Epithelial cell of alveolus of lung (primary cell): ENCODE results near the gene SLC5A8. TPM values are rescaled to one million over a fixed set of nuclear protein-coding genes. Genes with fewer than 3 reads are reported as not detected.

Experiments used
- total RNA-seq: library from RNA; depleted of rRNA; stranded (reverse); fragments of >200 nt; gene quantifications from 2 replicates; pipeline ENCODE4 v1.2.1, GENCODE V29; 2015

The SLC5A8 gene, protein sequence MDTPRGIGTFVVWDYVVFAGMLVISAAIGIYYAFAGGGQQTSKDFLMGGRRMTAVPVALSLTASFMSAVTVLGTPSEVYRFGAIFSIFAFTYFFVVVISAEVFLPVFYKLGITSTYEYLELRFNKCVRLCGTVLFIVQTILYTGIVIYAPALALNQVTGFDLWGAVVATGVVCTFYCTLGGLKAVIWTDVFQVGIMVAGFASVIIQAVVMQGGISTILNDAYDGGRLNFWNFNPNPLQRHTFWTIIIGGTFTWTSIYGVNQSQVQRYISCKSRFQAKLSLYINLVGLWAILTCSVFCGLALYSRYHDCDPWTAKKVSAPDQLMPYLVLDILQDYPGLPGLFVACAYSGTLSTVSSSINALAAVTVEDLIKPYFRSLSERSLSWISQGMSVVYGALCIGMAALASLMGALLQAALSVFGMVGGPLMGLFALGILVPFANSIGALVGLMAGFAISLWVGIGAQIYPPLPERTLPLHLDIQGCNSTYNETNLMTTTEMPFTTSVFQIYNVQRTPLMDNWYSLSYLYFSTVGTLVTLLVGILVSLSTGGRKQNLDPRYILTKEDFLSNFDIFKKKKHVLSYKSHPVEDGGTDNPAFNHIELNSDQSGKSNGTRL
- total RNA-seq, result not detected in 2 replicates

DNA sequence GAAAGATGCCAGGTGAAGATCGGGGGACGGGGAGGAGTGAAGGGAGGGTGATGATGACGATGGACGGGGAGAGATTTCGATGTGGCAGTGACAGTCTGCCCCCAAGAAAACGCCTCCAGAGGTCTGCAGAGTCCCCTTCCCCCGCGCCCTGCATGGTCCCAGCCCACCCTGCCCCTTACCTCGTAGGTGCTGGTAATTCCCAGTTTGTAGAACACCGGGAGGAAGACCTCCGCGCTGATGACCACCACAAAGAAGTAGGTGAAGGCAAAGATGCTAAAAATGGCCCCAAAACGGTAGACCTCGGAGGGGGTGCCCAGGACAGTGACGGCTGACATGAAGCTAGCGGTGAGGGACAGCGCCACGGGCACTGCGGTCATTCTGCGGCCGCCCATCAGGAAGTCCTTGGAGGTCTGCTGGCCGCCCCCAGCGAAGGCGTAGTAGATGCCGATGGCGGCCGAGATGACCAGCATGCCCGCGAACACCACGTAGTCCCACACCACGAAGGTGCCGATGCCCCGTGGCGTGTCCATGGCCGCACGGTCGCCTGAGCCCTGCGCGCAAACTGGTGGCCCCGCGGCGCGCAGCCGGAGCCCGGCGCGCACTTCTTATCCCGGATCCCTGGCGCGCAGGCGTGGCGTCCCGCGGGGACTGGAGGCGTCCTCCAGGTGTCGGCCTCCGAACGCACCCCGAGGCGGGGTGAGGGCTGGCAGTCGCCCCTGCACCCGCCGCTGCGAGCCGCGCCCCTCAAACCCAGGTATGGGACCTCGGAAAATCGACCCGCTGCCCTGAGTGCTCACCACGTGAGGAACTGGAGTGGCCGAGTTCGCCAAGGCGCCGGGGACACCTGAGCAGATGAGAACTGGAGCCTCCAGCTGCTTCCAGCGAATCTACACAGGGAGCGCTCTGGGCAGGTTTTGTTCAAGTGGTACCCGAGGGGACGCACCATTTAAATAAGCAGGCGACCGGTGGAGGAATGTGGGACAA, at the start of gene SLC5A8:
Gene SLC5A8 (minus strand): TSS at position 920 of the 984 bp plus-strand sequence. CDS start 390 bp downstream, at position 530.

Other genes with a start within 250 kb of the SLC5A8 start
- gene UTP20, start 69.9 kb upstream of the SLC5A8 start, total RNA-seq, result 6.5 and 11.1 TPM in 2 replicates
- gene ARL1, start 197.5 kb upstream of the SLC5A8 start, total RNA-seq, result 39.9 and 49.5 TPM in 2 replicates